Activated T-cell treated with anti-CD3 and anti-CD28 coated beads, Interleukin-2, amount 50 U/mL, for 24 hours (primary cell): ENCODE data around the gene ZNF19.

Source experiments
- DNase-seq: peaks from one replicate; pipeline ENCODE4 v3.0.0-alpha.2; 2020
- H3K27ac Mint-ChIP-seq: 2 replicates; pipeline ENCODE4 v1.8.0; 2020; ENCODE audit warnings: mild to moderate bottlenecking, mixed read lengths
- H3K27me3 Mint-ChIP-seq: 2 replicates; pipeline ENCODE4 v1.8.0; 2020; ENCODE audit warnings: mixed read lengths
- H3K36me3 Mint-ChIP-seq: 2 replicates; pipeline ENCODE4 v1.8.0; 2020; ENCODE audit warnings: low read depth, mixed read lengths
- H3K4me1 Mint-ChIP-seq: 2 replicates; pipeline ENCODE4 v1.8.0; 2020; ENCODE audit warnings: low read depth, mixed read lengths
- H3K4me3 Mint-ChIP-seq: 2 replicates; pipeline ENCODE4 v1.8.0; 2020; ENCODE audit warnings: mild to moderate bottlenecking, moderate library complexity, mixed read lengths
- H3K9me3 Mint-ChIP-seq: 2 replicates; pipeline ENCODE4 v1.8.0; 2020; ENCODE audit warnings: mixed read lengths

The ZNF19 gene

GRCh38 chr16:71472931-71473330 is 16.2 kb downstream of the ZNF19 start:
- H3K27me3 Mint-ChIP-seq, result no peaks in the 10 kb centered on the region
- no peak overlapping the region for H3K4me3 Mint-ChIP-seq
- no peak overlapping the region for H3K27ac Mint-ChIP-seq
- no peaks in the 10 kb centered on the region for H3K4me1 Mint-ChIP-seq
- no peaks in the 10 kb centered on the region for H3K9me3 Mint-ChIP-seq
- DNase-seq, result no peak
- peaks cover 36% of the 10 kb centered on the region for H3K36me3 Mint-ChIP-seq

GRCh38 chr16:71472051-71472450 is 17.1 kb downstream of the ZNF19 start:
- no peak overlapping the region for H3K27ac Mint-ChIP-seq
- H3K4me3 Mint-ChIP-seq, result no peak overlapping the region
- no peaks in the 10 kb centered on the region for H3K4me1 Mint-ChIP-seq
- peaks cover 29% of the 10 kb centered on the region for H3K36me3 Mint-ChIP-seq
- no peaks in the 10 kb centered on the region for H3K9me3 Mint-ChIP-seq
- no peaks in the 10 kb centered on the region for H3K27me3 Mint-ChIP-seq
- DNase-seq, result no peak

DNA sequence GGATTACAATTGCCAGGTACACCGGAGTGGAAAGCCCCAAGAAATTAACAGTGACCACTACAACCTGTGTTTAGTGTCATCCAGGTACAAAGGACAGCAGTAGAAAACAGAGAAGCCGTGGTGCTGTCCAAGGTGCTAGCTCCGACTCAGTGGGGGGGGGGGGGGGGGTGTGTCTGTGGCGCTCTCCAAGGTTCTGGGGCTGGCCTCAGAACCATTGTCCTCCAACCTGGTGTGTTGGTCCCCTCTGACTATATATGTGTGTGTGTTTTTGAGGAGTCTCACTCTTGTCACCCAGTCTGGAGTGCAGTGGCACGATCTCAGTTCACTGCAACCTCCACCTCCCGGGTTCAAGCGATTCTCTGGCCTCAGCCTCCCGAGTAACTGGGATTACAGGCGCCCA is 21.3 kb downstream of the ZNF19 start:
- Mint-ChIP-seq H3K27me3 (no peaks in the 10 kb centered on the region), H3K4me1 (peaks cover 5% of the 10 kb centered on the region), H3K4me3 (no peak overlapping the region), H3K27ac (no peak overlapping the region), H3K36me3 (no peaks in the 10 kb centered on the region), H3K9me3 (no peaks in the 10 kb centered on the region)
- DNase-seq, result peak; percentile 43

- Mint-ChIP-seq H3K27me3 (no peaks in the 10 kb centered on the region), H3K4me3 (no peak overlapping the region), H3K9me3 (no peaks in the 10 kb centered on the region), H3K36me3 (peaks cover 12% of the 10 kb centered on the region), H3K4me1 (peaks cover 28% of the 10 kb centered on the region), H3K27ac (no peak overlapping the region)
- DNase-seq, result no peak
Observed at GRCh38 chr16:71464231-71464630, 24.9 kb downstream of the ZNF19 start.

GRCh38 chr16:71461686-71462648 is 27.2 kb downstream of the ZNF19 start, which contains the start of gene ZNF23:
Gene ZNF23 (minus strand): TSS chr16:71462247. CDS start chr16:71456796, 5,451 bp downstream.
- Mint-ChIP-seq H3K9me3 (no peaks in the 10 kb centered on the region), H3K27me3 (no peaks in the 10 kb centered on the region), H3K36me3 (peaks cover 12% of the 10 kb centered on the region), H3K4me3 (peak within 1 kb of the TSS; percentile 91), H3K27ac (peak within 1 kb of the TSS; percentile 96), H3K4me1 (peaks cover 29% of the 10 kb centered on the region)
- peak; percentile 91 for DNase-seq

DNA sequence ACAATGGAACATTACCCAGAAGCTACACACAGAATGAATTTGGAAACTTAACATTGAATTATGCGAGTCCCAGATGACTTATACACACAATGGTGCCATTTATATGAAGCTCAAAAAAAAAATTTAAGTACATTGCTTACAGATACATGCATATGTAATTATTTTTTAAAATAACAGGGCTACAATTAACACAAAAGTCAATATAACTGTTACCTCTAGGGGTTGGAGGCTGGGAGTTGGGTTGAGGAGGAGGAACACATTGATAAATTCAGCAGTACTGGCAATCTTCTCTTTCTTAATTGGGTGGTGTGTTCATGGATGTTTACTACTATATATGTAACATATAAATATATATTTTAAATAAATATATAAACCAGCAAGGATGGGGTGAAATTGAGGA is 28.2 kb downstream of the ZNF19 start:
- H3K27ac Mint-ChIP-seq, result no peak overlapping the region

GRCh38 chr16:71460236-71460635 is 28.9 kb downstream of the ZNF19 start:
- Mint-ChIP-seq H3K9me3 (no peaks in the 10 kb centered on the region), H3K27ac (no peak overlapping the region), H3K27me3 (no peaks in the 10 kb centered on the region), H3K36me3 (peaks cover 28% of the 10 kb centered on the region), H3K4me3 (peak overlapping the region; percentile 91), H3K4me1 (peaks cover 29% of the 10 kb centered on the region)
- DNase-seq, result no peak

More for the DNA sequence above, 28.2 kb downstream of the ZNF19 start:
- H3K27me3 Mint-ChIP-seq, result no peaks in the 10 kb centered on the region
- peak overlapping the region; percentile 91 for H3K4me3 Mint-ChIP-seq
- peaks cover 29% of the 10 kb centered on the region for H3K4me1 Mint-ChIP-seq
- peaks cover 21% of the 10 kb centered on the region for H3K36me3 Mint-ChIP-seq
- no peaks in the 10 kb centered on the region for H3K9me3 Mint-ChIP-seq
- DNase-seq, result no peak

GRCh38 chr16:71459510-71459909 is 29.6 kb downstream of the ZNF19 start:
- H3K9me3 Mint-ChIP-seq, result no peaks in the 10 kb centered on the region
- H3K27ac Mint-ChIP-seq, result no peak overlapping the region
- H3K4me3 Mint-ChIP-seq, result no peak overlapping the region
- H3K4me1 Mint-ChIP-seq, result peaks cover 29% of the 10 kb centered on the region
- no peak for DNase-seq
- H3K27me3 Mint-ChIP-seq, result no peaks in the 10 kb centered on the region
- H3K36me3 Mint-ChIP-seq, result peaks cover 35% of the 10 kb centered on the region

GRCh38 chr16:71456801-71457200 is 32.3 kb downstream of the ZNF19 start:
- no peak overlapping the region for H3K27ac Mint-ChIP-seq
- H3K27me3 Mint-ChIP-seq, result no peaks in the 10 kb centered on the region
- H3K36me3 Mint-ChIP-seq, result peaks cover 55% of the 10 kb centered on the region
- H3K9me3 Mint-ChIP-seq, result peaks cover 17% of the 10 kb centered on the region
- no peak overlapping the region for H3K4me3 Mint-ChIP-seq
- H3K4me1 Mint-ChIP-seq, result peaks cover 17% of the 10 kb centered on the region
- no peak for DNase-seq

DNA sequence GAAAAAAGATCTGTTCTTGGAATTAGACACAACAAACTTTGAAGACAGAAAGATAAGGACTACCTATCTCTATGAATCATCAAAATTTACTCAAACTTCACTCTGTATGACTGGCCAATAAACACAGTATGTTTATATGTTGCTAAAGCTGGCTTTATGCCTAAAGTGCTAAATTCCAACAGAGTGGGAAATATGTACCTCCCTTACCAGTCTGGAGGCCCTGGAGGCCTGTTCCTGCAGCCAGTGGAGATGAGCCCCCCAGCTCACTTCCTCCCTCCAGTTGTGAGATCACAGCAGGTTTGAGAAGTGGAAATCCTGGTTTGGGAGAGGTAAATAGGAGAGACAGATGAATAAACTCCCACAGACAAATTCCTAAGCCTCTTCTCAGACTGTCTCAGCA is 36.1 kb downstream of the ZNF19 start:
- DNase-seq, result no peak
- H3K36me3 Mint-ChIP-seq, result peaks cover 88% of the 10 kb centered on the region
- no peak overlapping the region for H3K4me3 Mint-ChIP-seq
- peaks cover 43% of the 10 kb centered on the region for H3K9me3 Mint-ChIP-seq
- H3K27ac Mint-ChIP-seq, result no peak overlapping the region
- no peaks in the 10 kb centered on the region for H3K27me3 Mint-ChIP-seq
- no peaks in the 10 kb centered on the region for H3K4me1 Mint-ChIP-seq

DNA sequence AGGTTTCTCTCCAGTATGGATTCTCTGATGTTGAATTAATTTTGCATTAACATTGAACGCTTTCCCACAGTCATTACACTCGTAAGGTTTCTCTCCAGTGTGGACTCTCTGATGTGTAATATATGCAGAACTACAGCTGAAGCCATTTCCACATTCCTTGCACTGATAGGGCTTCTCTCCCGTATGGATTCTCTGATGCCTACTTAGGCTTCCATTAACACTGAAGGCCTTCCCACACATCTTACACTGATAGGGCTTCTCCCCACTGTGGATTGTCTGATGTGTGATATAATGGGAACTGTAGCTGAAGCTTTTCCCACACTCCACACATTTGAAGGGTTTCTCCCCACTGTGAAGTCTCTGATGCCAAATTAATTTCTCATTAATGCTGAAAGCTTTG is 40.1 kb downstream of the ZNF19 start:
- no peaks in the 10 kb centered on the region for H3K27me3 Mint-ChIP-seq
- no peak overlapping the region for H3K27ac Mint-ChIP-seq
- DNase-seq, result no peak
- no peaks in the 10 kb centered on the region for H3K4me1 Mint-ChIP-seq
- peaks cover 81% of the 10 kb centered on the region for H3K36me3 Mint-ChIP-seq
- H3K4me3 Mint-ChIP-seq, result no peak overlapping the region
- H3K9me3 Mint-ChIP-seq, result peaks cover 59% of the 10 kb centered on the region

GRCh38 chr16:71448274-71448866 is 40.8 kb downstream of the ZNF19 start:
- DNase-seq, result no peak
- Mint-ChIP-seq H3K4me1 (no peaks in the 10 kb centered on the region), H3K4me3 (no peak overlapping the region), H3K27ac (no peak overlapping the region), H3K27me3 (no peaks in the 10 kb centered on the region), H3K9me3 (peaks cover 63% of the 10 kb centered on the region), H3K36me3 (peaks cover 74% of the 10 kb centered on the region)

DNA sequence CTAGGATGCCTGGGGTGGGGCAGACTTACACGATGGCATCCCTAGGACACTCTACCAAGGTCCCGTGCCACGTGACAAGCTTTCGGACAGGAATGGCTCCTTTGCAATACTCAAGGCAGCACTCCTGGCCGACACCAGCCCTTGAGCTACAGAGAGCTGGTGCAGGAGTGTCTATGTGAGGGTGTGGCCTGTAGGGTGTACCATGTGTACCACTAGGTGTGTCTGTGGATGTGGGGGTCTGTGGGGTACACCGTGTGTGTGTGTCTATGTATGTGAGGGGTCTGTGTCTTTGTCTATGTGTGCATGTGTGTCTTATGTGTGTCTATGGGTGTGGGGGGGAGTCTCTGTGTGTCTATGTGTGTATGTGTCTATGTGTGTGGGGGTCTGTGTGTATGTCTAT is 45.4 kb downstream of the ZNF19 start:
- H3K4me1 Mint-ChIP-seq, result no peaks in the 10 kb centered on the region
- DNase-seq, result no peak
- H3K9me3 Mint-ChIP-seq, result peaks cover 28% of the 10 kb centered on the region
- H3K27me3 Mint-ChIP-seq, result peaks cover 21% of the 10 kb centered on the region
- no peak overlapping the region for H3K4me3 Mint-ChIP-seq
- no peak overlapping the region for H3K27ac Mint-ChIP-seq
- peaks cover 28% of the 10 kb centered on the region for H3K36me3 Mint-ChIP-seq

DNA sequence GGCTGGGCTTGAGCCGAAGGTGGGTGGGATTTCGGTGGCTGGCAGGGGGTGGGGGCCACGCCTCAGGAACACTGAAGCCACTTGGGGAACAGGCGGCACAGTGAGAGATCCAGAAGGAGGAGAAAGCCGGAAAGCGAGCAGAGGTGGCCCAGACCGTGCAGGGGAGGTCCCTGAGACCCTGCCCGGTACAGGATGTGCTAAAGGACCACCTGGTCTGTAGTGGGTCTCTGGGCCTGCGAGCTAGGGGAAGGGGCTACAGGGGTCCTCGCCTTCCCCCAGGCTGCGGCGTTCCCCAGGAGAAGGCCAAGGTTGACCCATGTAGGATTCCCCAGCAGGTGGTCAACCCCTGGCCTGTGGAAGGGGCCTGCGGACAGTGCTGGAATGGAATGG is 47.1 kb downstream of the ZNF19 start, which contains the start of gene TLE7:
Gene TLE7 (minus strand): TSS at position 4 of the 390 bp plus-strand sequence. CDS start 8,730 bp downstream, outside the sequence.
- no peak for DNase-seq
- no peak within 1 kb of the TSS for H3K27ac Mint-ChIP-seq

More for the DNA sequence above, 47.1 kb downstream of the ZNF19 start, which contains the start of gene TLE7:
- peaks cover 11% of the 10 kb centered on the region for H3K36me3 Mint-ChIP-seq
- peaks cover 34% of the 10 kb centered on the region for H3K27me3 Mint-ChIP-seq
- H3K4me1 Mint-ChIP-seq, result no peaks in the 10 kb centered on the region
- H3K9me3 Mint-ChIP-seq, result peaks cover 16% of the 10 kb centered on the region
- H3K4me3 Mint-ChIP-seq, result no peak within 1 kb of the TSS
